Eye (tissue), 1 donor: ENCODE results near the gene TCAIM.

Experiments used
- DNase-seq: peaks from one replicate; pipeline ENCODE4 v3.0.0-alpha.2; 2015

TCAIM gene

DNA sequence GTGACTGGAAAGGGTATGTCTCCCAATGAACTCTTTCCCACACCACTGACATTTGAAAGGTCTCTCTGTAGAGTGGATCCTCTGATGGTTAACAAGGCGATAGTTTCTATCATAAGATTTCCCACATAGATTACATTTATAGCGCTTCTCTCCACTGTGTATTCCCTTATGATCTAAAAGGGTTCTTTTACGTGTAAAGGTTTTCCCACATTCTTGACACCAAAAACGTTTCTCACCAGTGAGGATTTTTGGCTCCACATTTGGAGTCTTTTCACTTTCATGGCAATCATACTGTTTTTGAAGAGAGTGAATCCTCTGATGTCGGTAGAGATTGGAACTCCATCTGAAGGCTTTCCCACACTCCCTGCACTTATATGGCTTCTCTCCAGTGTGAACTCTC, 108.4 kb downstream of the TCAIM start:
- DNase-seq: no peak

DNA sequence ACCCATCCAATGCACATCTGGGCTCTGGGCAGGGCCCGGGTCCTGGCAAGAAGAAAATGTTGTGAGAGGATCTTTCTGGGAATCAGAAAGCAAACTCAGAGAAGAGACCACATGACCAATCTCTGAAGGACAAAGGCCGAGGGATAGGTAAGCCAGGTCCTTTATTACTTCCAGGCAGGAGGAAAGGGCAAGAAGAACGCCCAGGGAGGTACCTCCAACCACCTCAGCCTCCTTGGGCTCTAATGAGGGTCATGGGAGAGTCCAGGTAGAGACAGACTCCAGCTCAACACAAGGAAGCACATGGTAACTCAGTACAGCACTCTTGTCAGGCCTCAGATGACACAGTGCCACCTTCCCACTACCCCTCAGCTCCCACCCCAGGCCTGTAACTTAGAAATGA, 112.9 kb downstream of the TCAIM start:
- DNase-seq: no peak

GRCh38 chr3:44454258-44454657, 115.7 kb downstream of the TCAIM start:
- no peak for DNase-seq

DNA sequence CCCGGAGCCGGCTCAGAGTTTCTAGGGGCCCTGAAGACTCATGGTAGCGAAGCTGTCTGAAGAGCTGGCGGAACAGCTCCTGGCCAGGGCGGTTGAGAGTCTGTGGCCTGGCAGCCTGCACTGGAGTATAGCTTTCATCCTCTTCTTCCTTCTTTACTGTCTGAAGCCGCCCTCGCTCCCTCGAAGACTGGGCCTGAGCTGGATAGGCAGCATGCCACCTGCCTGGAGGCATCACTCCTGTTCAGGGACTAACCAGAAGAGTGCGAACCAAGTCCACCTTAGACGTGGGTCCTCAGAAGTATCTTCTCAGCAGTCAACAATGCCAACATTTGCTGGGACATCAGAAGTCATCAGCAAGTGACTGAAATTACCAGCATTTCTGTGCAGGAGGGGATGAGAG, 116.8 kb downstream of the TCAIM start:
- no peak for DNase-seq
